CD8-positive, alpha-beta memory T cell (primary cell): ENCODE results near the gene DISC1. TPM values are rescaled to one million over a fixed set of nuclear protein-coding genes. Genes with fewer than 3 reads are reported as not detected.

Source experiments
- CTCF ChIA-PET: fragments of 350-600 bp; sonication (Branson Sonifier 250); formaldehyde crosslinking; loops from one replicate; lab custom pipeline; 2021; ENCODE audit warnings: antibody characterized with exemption; lab: Charles Lee
- POLR2A ChIA-PET: fragments of 350-600 bp; sonication (Branson Sonifier 250); formaldehyde crosslinking; loops from one replicate; lab custom pipeline; 2021; ENCODE audit warnings: antibody characterized with exemption; lab: Charles Lee
- DNase-seq, 5 donors: peaks; one replicate each; pipeline versions ENCODE4 v3.0.0 to v3.0.0-alpha.2; 2020 to 2022; ENCODE audit warnings: mixed read lengths in 1 of 5
- H3K27ac ChIP-seq: one replicate; pipeline ENCODE4 v1.7.0; 2013; ENCODE audit warnings: low read depth, mild to moderate bottlenecking, low read length, moderate library complexity
- H3K27me3 ChIP-seq: 2 replicates; pipeline ENCODE4 v1.7.0; 2013; ENCODE audit warnings: low read length, mild to moderate bottlenecking; ENCODE audit not compliant: insufficient read depth, poor library complexity, severe bottlenecking
- H3K36me3 ChIP-seq: 2 replicates; pipeline ENCODE4 v1.7.0; 2013; ENCODE audit warnings: mild to moderate bottlenecking, low read length, moderate library complexity; ENCODE audit not compliant: insufficient read depth
- H3K4me1 ChIP-seq: 2 replicates; pipeline ENCODE4 v1.7.0; 2013; ENCODE audit warnings: mild to moderate bottlenecking, low read length, moderate library complexity; ENCODE audit not compliant: insufficient read depth
- H3K4me3 ChIP-seq: 2 replicates; pipeline ENCODE4 v1.7.0; 2013; ENCODE audit warnings: mild to moderate bottlenecking, low read length
- H3K9me3 ChIP-seq: 2 replicates; pipeline ENCODE4 v1.7.0; 2013; ENCODE audit warnings: mild to moderate bottlenecking, low read length
- H3K27ac Mint-ChIP-seq, 8 donors: one replicate each; pipeline ENCODE4 v1.8.0; 2020 to 2021; ENCODE audit warnings: mixed read lengths in 8 of 8, mild to moderate bottlenecking in 6 of 8, inconsistent platforms in 3 of 8, moderate library complexity in 3 of 8
- H3K27me3 Mint-ChIP-seq, 2 donors: one replicate each; pipeline ENCODE4 v1.8.0; 2020 to 2021; ENCODE audit warnings: mixed read lengths in 2 of 2, mild to moderate bottlenecking in 1 of 2, moderate library complexity in 1 of 2
- H3K36me3 Mint-ChIP-seq, 3 donors: one replicate each; pipeline ENCODE4 v1.8.0; 2020 to 2021; ENCODE audit warnings: mixed read lengths in 3 of 3, inconsistent platforms in 1 of 3, mild to moderate bottlenecking in 1 of 3
- H3K4me1 Mint-ChIP-seq, 3 donors: one replicate each; pipeline ENCODE4 v1.8.0; 2020 to 2021; ENCODE audit warnings: mixed read lengths in 3 of 3, inconsistent platforms in 1 of 3, mild to moderate bottlenecking in 1 of 3
- H3K4me3 Mint-ChIP-seq, 7 donors: one replicate each; pipeline ENCODE4 v1.8.0; 2020 to 2021; ENCODE audit warnings: mixed read lengths in 7 of 7, mild to moderate bottlenecking in 6 of 7, moderate library complexity in 4 of 7, inconsistent platforms in 2 of 7
- H3K9me3 Mint-ChIP-seq, 5 donors: one replicate each; pipeline ENCODE4 v1.8.0; 2020 to 2022; ENCODE audit warnings: mixed read lengths in 5 of 5, mild to moderate bottlenecking in 3 of 5, moderate library complexity in 2 of 5, inconsistent platforms in 1 of 5
- polyA plus RNA-seq: library from polyadenylated mRNA; unstranded; fragments of 300-500 nt; fragmentation: Illumina TruSeq; gene quantifications from one replicate; pipeline ENCODE4 v1.2.3, GENCODE V29; 2021
- total RNA-seq, 2 experiments: library from RNA; stranded (reverse); gene quantifications; one replicate each; pipeline ENCODE4 v1.2.3, GENCODE V29; 2021

DISC1 gene
- total and polyA plus RNA-seq, 3 experiments from 2014 or later, result 0.60 to 2.4 (median 1.0) TPM

DNA sequence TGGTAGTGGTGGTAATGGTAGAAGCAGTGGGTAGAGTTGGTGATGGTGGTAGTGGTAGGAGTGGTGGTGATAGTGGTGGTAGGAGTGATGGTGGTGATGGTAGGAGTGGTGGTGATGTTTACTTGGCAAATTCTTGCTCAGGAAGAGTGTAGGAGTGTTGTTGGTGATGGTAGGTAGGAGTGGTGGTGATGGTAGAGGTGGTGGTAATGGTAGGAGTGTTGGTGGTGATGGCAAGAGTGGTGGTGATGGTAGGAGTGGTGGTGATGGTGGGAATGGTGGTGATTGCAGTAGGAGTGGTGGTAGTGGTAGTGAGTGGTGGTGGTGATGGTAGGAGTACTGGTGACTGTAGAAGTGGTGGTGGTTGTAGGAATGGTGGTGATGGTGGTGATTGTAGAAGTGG is 106.5 kb downstream of the DISC1 start:
- H3K4me3 Mint-ChIP-seq, result no peak overlapping the region
- Histone ChIP-seq H3K36me3 (no peaks in the 10 kb centered on the region), H3K27ac (no peak overlapping the region), H3K4me3 (no peak overlapping the region), H3K4me1 (no peaks in the 10 kb centered on the region), H3K9me3 (no peaks in the 10 kb centered on the region), H3K27me3 (no peaks in the 10 kb centered on the region)
- H3K27me3 Mint-ChIP-seq, result peaks cover 0 to 1% of the 10 kb centered on the region in 2 donors
- H3K4me1 Mint-ChIP-seq, result no peaks in the 10 kb centered on the region
- ChIA-PET POLR2A (no interaction called here), CTCF (no interaction called here)
- no peak for DNase-seq
- H3K36me3 Mint-ChIP-seq, result peaks cover 0 to 5% (median 2%) of the 10 kb centered on the region in 3 donors
- no peak overlapping the region for H3K27ac Mint-ChIP-seq
- H3K9me3 Mint-ChIP-seq, result no peaks in the 10 kb centered on the region

DNA sequence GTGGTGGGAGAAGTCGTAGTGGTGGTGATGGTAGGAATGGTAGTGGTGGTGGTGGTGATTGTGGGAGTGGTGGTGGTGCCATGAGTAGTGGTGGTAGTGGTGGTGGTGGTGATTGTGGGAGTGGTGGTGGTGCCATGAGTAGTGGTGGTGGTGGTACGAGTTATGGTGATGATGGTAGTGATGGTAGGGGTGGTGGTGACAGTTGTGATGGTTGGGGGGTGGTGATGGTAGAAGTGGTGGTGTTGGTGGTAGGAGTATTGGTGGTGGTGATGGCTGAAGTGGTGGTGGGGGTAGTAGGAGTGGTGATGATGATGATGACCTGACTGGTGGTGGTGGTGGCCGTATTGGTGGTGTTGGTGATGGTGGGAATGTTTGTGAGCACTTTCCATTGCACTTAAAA is 107.1 kb downstream of the DISC1 start:
- H3K4me1 Mint-ChIP-seq, result no peaks in the 10 kb centered on the region
- POLR2A ChIA-PET, result no interaction called here
- CTCF ChIA-PET, result interaction anchor here (1.3 kb wide), 1 partner anchor 23 kb away, joined by 4 read pairs; no protein-coding TSS in a partner anchor

DNA sequence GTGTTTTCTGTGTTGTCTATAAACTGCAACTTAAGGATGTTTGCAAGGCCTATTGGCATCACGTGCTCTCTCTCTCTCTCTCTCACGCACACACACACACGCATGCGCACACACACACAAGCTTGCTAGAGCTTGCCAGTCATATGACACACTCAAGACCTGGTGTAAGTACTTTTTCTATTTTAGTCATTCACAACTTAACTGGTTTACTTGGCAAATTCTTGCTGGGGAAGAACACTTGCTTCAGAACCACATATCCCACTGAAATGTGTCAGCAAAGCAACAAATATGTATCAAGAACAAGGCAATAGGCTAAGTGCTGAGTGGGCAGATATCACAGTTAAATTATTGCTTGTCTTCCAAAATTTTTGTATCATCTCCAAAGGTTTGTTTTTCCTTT is 107.8 kb downstream of the DISC1 start:
- Histone ChIP-seq H3K36me3 (no peaks in the 10 kb centered on the region), H3K27me3 (no peaks in the 10 kb centered on the region), H3K4me1 (no peaks in the 10 kb centered on the region), H3K9me3 (no peaks in the 10 kb centered on the region), H3K27ac (no peak overlapping the region), H3K4me3 (no peak overlapping the region)
- no peak overlapping the region for H3K4me3 Mint-ChIP-seq
- DNase-seq, result no peak
- H3K9me3 Mint-ChIP-seq, result no peaks in the 10 kb centered on the region
- no peak overlapping the region for H3K27ac Mint-ChIP-seq
- no peaks in the 10 kb centered on the region for H3K4me1 Mint-ChIP-seq
- POLR2A ChIA-PET, result no interaction called here
- CTCF ChIA-PET, result interaction anchor here (1.3 kb wide), 1 partner anchor 22 kb away, joined by 4 read pairs; no protein-coding TSS in a partner anchor
- H3K27me3 Mint-ChIP-seq, result peaks cover 1 to 4% of the 10 kb centered on the region in 2 donors
- H3K36me3 Mint-ChIP-seq, result peaks cover 2 to 15% (median 8%) of the 10 kb centered on the region in 3 donors

More for the DNA sequence above, 107.1 kb downstream of the DISC1 start:
- Histone ChIP-seq H3K27me3 (no peaks in the 10 kb centered on the region), H3K4me3 (no peak overlapping the region), H3K4me1 (no peaks in the 10 kb centered on the region), H3K9me3 (no peaks in the 10 kb centered on the region), H3K27ac (no peak overlapping the region), H3K36me3 (no peaks in the 10 kb centered on the region)
- no peak overlapping the region for H3K4me3 Mint-ChIP-seq
- no peaks in the 10 kb centered on the region for H3K9me3 Mint-ChIP-seq
- no peak overlapping the region for H3K27ac Mint-ChIP-seq
- peaks cover 0 to 1% of the 10 kb centered on the region in 2 donors for H3K27me3 Mint-ChIP-seq
- no peak for DNase-seq
- H3K36me3 Mint-ChIP-seq, result peaks cover 0 to 8% (median 2%) of the 10 kb centered on the region in 3 donors

DNA sequence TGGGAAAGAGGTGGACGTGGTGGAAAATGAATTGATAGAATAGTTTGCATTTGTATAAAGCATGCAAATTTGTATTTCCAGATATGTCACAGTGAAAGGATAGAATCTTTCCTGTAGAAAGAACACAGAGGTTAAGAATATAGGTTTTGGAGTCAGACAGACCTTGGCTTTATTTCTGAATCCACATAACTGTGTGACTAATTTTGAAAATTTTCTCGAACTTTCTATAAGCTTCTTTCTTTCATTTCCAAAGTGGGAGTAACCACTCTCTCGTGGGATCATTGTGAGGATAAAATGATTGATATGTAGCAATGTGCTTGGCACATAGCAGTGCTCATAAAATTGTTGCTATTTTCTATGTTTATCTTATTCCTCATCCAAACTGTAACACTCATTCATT is 108.8 kb downstream of the DISC1 start:
- no peaks in the 10 kb centered on the region for H3K9me3 Mint-ChIP-seq
- ChIA-PET POLR2A (no interaction called here), CTCF (interaction anchor here (0.5 kb wide), 1 partner anchor 1287 kb away, joined by 3 read pairs; no protein-coding TSS in a partner anchor)
- H3K27me3 Mint-ChIP-seq, result peaks cover 1 to 4% of the 10 kb centered on the region in 2 donors
- DNase-seq, result no peak
- H3K4me3 Mint-ChIP-seq, result no peak overlapping the region
- H3K36me3 ChIP-seq, result no peaks in the 10 kb centered on the region
- no peaks in the 10 kb centered on the region for H3K27me3 ChIP-seq
- H3K27ac ChIP-seq, result no peak overlapping the region
- peaks cover 4 to 22% (median 9%) of the 10 kb centered on the region in 3 donors for H3K36me3 Mint-ChIP-seq
- no peaks in the 10 kb centered on the region for H3K4me1 ChIP-seq
- no peak overlapping the region for H3K27ac Mint-ChIP-seq
- H3K4me1 Mint-ChIP-seq, result no peaks in the 10 kb centered on the region
- no peaks in the 10 kb centered on the region for H3K9me3 ChIP-seq
- no peak overlapping the region for H3K4me3 ChIP-seq

DNA sequence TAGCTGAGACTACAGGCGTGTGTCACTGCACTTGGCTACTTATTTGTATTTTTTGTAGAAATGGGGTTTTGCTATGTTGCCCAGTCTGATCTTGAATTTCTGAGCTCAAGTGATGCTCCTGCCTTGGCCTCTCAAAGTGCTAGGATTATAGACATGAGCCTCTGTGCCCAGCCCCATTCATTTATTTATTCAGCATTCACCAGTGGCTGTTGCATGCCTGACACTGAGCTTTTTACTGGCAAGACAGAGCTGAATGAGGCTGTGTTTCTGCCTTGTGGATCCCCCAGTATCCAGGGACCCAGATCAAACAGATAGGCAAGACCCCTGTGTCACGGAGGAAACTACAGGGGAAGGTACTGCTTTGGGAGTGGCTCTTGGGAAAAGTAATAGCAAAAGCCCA is 109.4 kb downstream of the DISC1 start:
- ChIA-PET CTCF (interaction anchor here (0.5 kb wide), 1 partner anchor 1287 kb away, joined by 3 read pairs; no protein-coding TSS in a partner anchor), POLR2A (no interaction called here)
- DNase-seq, result no peak
- Mint-ChIP-seq H3K27ac (no peak overlapping the region), H3K4me3 (no peak overlapping the region), H3K9me3 (no peaks in the 10 kb centered on the region), H3K36me3 (peaks cover 4 to 22% (median 10%) of the 10 kb centered on the region in 3 donors), H3K27me3 (peaks cover 1 to 4% of the 10 kb centered on the region in 2 donors), H3K4me1 (no peaks in the 10 kb centered on the region)
- no peak overlapping the region for H3K27ac ChIP-seq
- H3K9me3 ChIP-seq, result no peaks in the 10 kb centered on the region
- no peaks in the 10 kb centered on the region for H3K36me3 ChIP-seq
- no peaks in the 10 kb centered on the region for H3K27me3 ChIP-seq
- H3K4me1 ChIP-seq, result no peaks in the 10 kb centered on the region
- no peak overlapping the region for H3K4me3 ChIP-seq

DNA sequence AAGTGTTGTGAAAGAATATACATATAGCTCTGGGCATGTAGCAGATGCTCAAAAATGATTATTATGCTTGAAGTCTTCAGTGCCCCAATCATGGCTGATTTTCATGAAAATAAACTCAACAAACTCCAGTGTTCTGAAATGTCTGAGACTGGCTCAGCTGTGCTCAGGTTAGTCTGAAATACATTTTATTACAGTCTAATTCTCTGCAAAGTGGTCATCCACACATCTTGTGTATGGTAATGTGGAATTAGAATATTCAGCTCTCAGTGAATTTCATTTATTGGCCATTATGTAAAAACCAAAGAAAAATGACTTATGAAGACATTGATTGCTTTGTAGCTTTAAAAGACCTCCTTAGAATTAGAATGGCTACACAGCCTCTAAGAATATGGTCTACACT is 109.9 kb downstream of the DISC1 start:
- peaks cover 4 to 22% (median 12%) of the 10 kb centered on the region in 3 donors for H3K36me3 Mint-ChIP-seq
- CTCF ChIA-PET, result no interaction called here
- Histone ChIP-seq H3K4me1 (no peaks in the 10 kb centered on the region), H3K36me3 (no peaks in the 10 kb centered on the region), H3K27me3 (no peaks in the 10 kb centered on the region), H3K4me3 (no peak overlapping the region), H3K9me3 (no peaks in the 10 kb centered on the region), H3K27ac (no peak overlapping the region)
- H3K4me1 Mint-ChIP-seq, result no peaks in the 10 kb centered on the region
- DNase-seq, result no peak
- H3K9me3 Mint-ChIP-seq, result no peaks in the 10 kb centered on the region
- POLR2A ChIA-PET, result no interaction called here
- H3K27ac Mint-ChIP-seq, result no peak overlapping the region
- peaks cover 0 to 4% of the 10 kb centered on the region in 2 donors for H3K27me3 Mint-ChIP-seq
- no peak overlapping the region for H3K4me3 Mint-ChIP-seq

DNA sequence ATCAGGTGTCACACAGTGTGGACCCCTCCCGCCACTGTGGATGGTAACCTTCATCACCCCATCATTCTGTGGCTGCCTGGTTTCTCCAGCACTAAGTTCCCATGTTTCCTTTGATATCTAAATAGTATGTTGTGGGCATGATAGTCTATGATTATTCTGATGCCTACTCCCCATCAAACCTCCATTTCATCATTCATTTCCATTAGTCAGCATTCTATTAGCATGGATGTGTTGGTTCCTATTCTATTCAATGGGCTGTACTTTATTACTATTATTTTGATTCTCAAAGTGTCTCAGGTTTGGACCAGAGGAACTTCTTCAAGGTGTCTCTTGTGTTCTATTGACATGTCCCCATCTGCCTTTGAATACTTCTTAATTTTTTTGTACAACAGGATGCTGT is 112.0 kb downstream of the DISC1 start:
- POLR2A ChIA-PET, result no interaction called here

DNA sequence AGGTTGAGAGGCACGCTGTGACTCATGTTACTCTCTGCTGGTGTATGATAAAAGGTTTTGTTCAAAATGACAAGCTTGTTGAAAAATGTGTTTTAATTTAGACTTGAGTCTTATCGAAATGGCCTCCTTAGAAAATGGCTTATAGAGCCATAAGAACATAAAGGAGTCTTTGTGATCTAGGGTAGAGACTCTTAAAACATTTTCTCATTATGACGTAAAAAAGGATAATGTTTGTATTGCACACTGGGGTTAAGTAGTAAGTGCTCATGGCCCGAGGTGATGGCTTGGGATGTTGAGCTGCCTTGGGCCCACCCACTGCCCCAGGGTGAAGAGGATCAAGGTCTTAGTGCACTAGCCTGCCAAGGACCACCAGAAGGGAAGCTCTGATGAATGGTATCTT is 117.4 kb downstream of the DISC1 start:
- peaks cover 4 to 14% (median 13%) of the 10 kb centered on the region in 3 donors for H3K36me3 Mint-ChIP-seq
- Histone ChIP-seq H3K9me3 (no peaks in the 10 kb centered on the region), H3K27me3 (no peaks in the 10 kb centered on the region), H3K36me3 (no peaks in the 10 kb centered on the region), H3K4me1 (no peaks in the 10 kb centered on the region), H3K4me3 (no peak overlapping the region), H3K27ac (no peak overlapping the region)
- peaks cover 1 to 4% of the 10 kb centered on the region in 2 donors for H3K27me3 Mint-ChIP-seq
- no peak overlapping the region for H3K4me3 Mint-ChIP-seq
- no peak for DNase-seq
- H3K27ac Mint-ChIP-seq, result no peak overlapping the region
- ChIA-PET CTCF (no interaction called here), POLR2A (no interaction called here)
- no peaks in the 10 kb centered on the region for H3K4me1 Mint-ChIP-seq
- H3K9me3 Mint-ChIP-seq, result no peaks in the 10 kb centered on the region

More for the DNA sequence above, 112.0 kb downstream of the DISC1 start:
- Mint-ChIP-seq H3K27ac (peak overlapping the region in 1 of 8 donors; percentile 2), H3K36me3 (peaks cover 4 to 22% (median 12%) of the 10 kb centered on the region in 3 donors), H3K27me3 (peaks cover 0 to 4% of the 10 kb centered on the region in 2 donors), H3K4me1 (no peaks in the 10 kb centered on the region), H3K9me3 (no peaks in the 10 kb centered on the region), H3K4me3 (no peak overlapping the region)
- no peaks in the 10 kb centered on the region for H3K9me3 ChIP-seq
- no peak overlapping the region for H3K4me3 ChIP-seq
- no peaks in the 10 kb centered on the region for H3K36me3 ChIP-seq
- DNase-seq, result no peak
- H3K27me3 ChIP-seq, result no peaks in the 10 kb centered on the region
- H3K27ac ChIP-seq, result no peak overlapping the region
- H3K4me1 ChIP-seq, result no peaks in the 10 kb centered on the region
- CTCF ChIA-PET, result no interaction called here
